HepG2 (cell line): ENCODE results near the gene CES3. TPM values are rescaled to one million over a fixed set of nuclear protein-coding genes. Genes with fewer than 3 reads are reported as not detected.
A peak's percentile ranks its signal among the peaks of the same experiment; 100 is the strongest.

ENCODE experiments used
- ARID5B ChIP-seq: IDR thresholded peaks from 2 replicates; pipeline ENCODE4 v1.4.0; 2020; ENCODE audit warnings: mild to moderate bottlenecking, missing genetic modification reagents
- BORCS8-MEF2B ChIP-seq: sonication (generic); formaldehyde crosslinking; IDR thresholded peaks from 2 replicates; pipeline ENCODE4 v1.8.0; 2022; ENCODE audit warnings: mild to moderate bottlenecking, missing genetic modification reagents
- CC2D1A ChIP-seq: sonication (generic); formaldehyde crosslinking; IDR thresholded peaks from 2 replicates; pipeline ENCODE4 v1.8.1; 2023; ENCODE audit warnings: mild to moderate bottlenecking, missing genetic modification reagents
- CREB1 ChIP-seq, 2 experiments: fragments of 450-650 bp in 1 of 2; IDR thresholded peaks; 2 replicates each; pipeline ENCODE4 v1.6.1; 2016 to 2017; ENCODE audit warnings: control low read depth in 1 of 2, mild to moderate bottlenecking in 1 of 2, missing compliant biosample characterization in 1 of 2, missing genetic modification characterization in 1 of 2
- DBP ChIP-seq: sonication (generic); formaldehyde crosslinking; IDR thresholded peaks from 2 replicates; pipeline ENCODE4 v1.4.0; 2020; ENCODE audit warnings: missing genetic modification reagents; ENCODE audit errors: not compliant biosample characterization
- GPBP1L1 ChIP-seq: sonication (generic); formaldehyde crosslinking; IDR thresholded peaks from 2 replicates; pipeline ENCODE4 v1.5.0; 2020; ENCODE audit warnings: mild to moderate bottlenecking, missing genetic modification reagents
- HNRNPUL1 ChIP-seq: fragments of 200-400 bp; formaldehyde crosslinking; IDR thresholded peaks from 2 replicates; pipeline ENCODE4 v1.6.1; 2017; ENCODE audit warnings: low read depth, mild to moderate bottlenecking, low read length, moderate library complexity
- IRF1 ChIP-seq: sonication (generic); formaldehyde crosslinking; IDR thresholded peaks from 2 replicates; pipeline ENCODE4 v1.4.0; 2020; ENCODE audit warnings: low read depth, mild to moderate bottlenecking, missing genetic modification reagents
- NR2F1 ChIP-seq, 2 experiments: fragments of 450-650 bp in 1 of 2; formaldehyde crosslinking in 1 of 2; IDR thresholded peaks; 2 replicates each; pipeline versions ENCODE4 v1.5.0 to v1.6.1; 2016 to 2020; ENCODE audit warnings: mild to moderate bottlenecking in 1 of 2, missing compliant biosample characterization in 1 of 2, missing genetic modification reagents in 1 of 2, moderate library complexity in 1 of 2
- RXRA ChIP-seq: sonication (generic); formaldehyde crosslinking; IDR thresholded peaks from 2 replicates; pipeline ENCODE4 v1.5.1; 2020; ENCODE audit warnings: missing genetic modification reagents
- THAP7 ChIP-seq: sonication (generic); formaldehyde crosslinking; IDR thresholded peaks from 2 replicates; pipeline ENCODE4 v1.8.1; 2023; ENCODE audit warnings: mild to moderate bottlenecking, missing genetic modification reagents
- ZNF326 ChIP-seq: sonication (generic); formaldehyde crosslinking; IDR thresholded peaks from 2 replicates; pipeline ENCODE4 v1.4.0; 2020; ENCODE audit warnings: missing genetic modification reagents, borderline replicate concordance
- ZNF543 ChIP-seq: sonication (generic); formaldehyde crosslinking; IDR thresholded peaks from 2 replicates; pipeline ENCODE4 v1.4.0; 2020; ENCODE audit warnings: mild to moderate bottlenecking, missing genetic modification reagents
- ZNF615 ChIP-seq: sonication (generic); formaldehyde crosslinking; IDR thresholded peaks from 2 replicates; pipeline ENCODE4 v1.5.0; 2020; ENCODE audit warnings: mild to moderate bottlenecking, missing genetic modification reagents, borderline replicate concordance
- ZNF746 ChIP-seq: sonication (generic); formaldehyde crosslinking; IDR thresholded peaks from 2 replicates; pipeline ENCODE4 v1.8.0; 2022; ENCODE audit warnings: mild to moderate bottlenecking, missing genetic modification reagents
- ZNF772 ChIP-seq: sonication (generic); formaldehyde crosslinking; IDR thresholded peaks from 2 replicates; pipeline ENCODE4 v1.5.0; 2020; ENCODE audit warnings: mild to moderate bottlenecking, missing genetic modification reagents
- ZNF784 ChIP-seq: sonication (generic); formaldehyde crosslinking; IDR thresholded peaks from 2 replicates; pipeline ENCODE4 v1.5.1; 2020; ENCODE audit warnings: missing genetic modification reagents, mild to moderate bottlenecking, borderline replicate concordance
- polyA plus RNA-seq, 8 experiments: library from polyadenylated mRNA; depleted of rRNA in 3 of 8; stranded (reverse) in 7 of 8; unstranded in 1 of 8; fragments of >200 nt; fragmentation: Illumina TruSeq in 4 of 8; extraction: Trizol in 4 of 8; gene quantifications; 2 replicates each; pipeline versions ENCODE4 v1.2.1 to v1.2.3, GENCODE V29; 2011 to 2016; ENCODE audit warnings: low read depth in 4 of 8, missing spikeins in 1 of 8, mixed read lengths in 1 of 8; ENCODE audit not compliant: insufficient read depth in 1 of 8
- total RNA-seq, 5 experiments: library from RNA; depleted of rRNA; stranded (reverse); fragments of >200 nt; fragmentation: Illumina TruSeq; extraction: Trizol; gene quantifications; 2 replicates each; pipeline ENCODE4 v1.2.3, GENCODE V29; 2016; ENCODE audit warnings: low read depth in 1 of 5

CES3 gene
- total and polyA plus RNA-seq, 2 of the 13 experiments (the other 11 are each of a cell fraction or from before 2014, with no cell fraction given): 6.6 to 17.4 TPM

- peak; percentile 62; the same call in 1 of the 2 replicates for TF ChIP-seq THAP7 (CRISPR knock-in tag)
- TF ChIP-seq RXRA (CRISPR knock-in tag): peak; percentile 79
- TF ChIP-seq ZNF326 (CRISPR knock-in tag): no peak
- peak; percentile 74 for TF ChIP-seq ARID5B
- no peak for TF ChIP-seq ZNF543 (CRISPR knock-in tag)
- TF ChIP-seq HNRNPUL1: no peak
- no peak for TF ChIP-seq ZNF746 (CRISPR knock-in tag)
- TF ChIP-seq ZNF772 (CRISPR knock-in tag): peak; percentile 89; the same call in 1 of the 2 replicates
- TF ChIP-seq IRF1 (CRISPR knock-in tag): no peak
- peak; percentile 44; the same call in 1 of the 2 replicates for TF ChIP-seq ZNF784 (CRISPR knock-in tag)
- no peak for TF ChIP-seq NR2F1 (CRISPR knock-in tag; IDR thresholded peaks at IDR 0.05)
- TF ChIP-seq CREB1 (IDR thresholded peaks at IDR 0.05): no peak
- no peak for TF ChIP-seq CREB1 (CRISPR knock-in tag; IDR thresholded peaks at IDR 0.05)
- TF ChIP-seq CC2D1A (CRISPR knock-in tag): no peak
- TF ChIP-seq DBP (CRISPR knock-in tag): no peak
- no peak for TF ChIP-seq GPBP1L1 (CRISPR knock-in tag)
- no peak for TF ChIP-seq ZNF615 (CRISPR knock-in tag)
- TF ChIP-seq BORCS8-MEF2B (CRISPR knock-in tag): peak; percentile 61; the same call in 1 of the 2 replicates
These were observed 16.5 kb downstream of the CES3 start (continued) for GRCh38 chr16:66977341-66978113.
